Measurements from ENCODE around the gene EDDM3A.
"Not testable (repeated sequence)": the region's sequence is repeated elsewhere in the genome, so short reads cannot be mapped to it uniquely, and the experiment has no call there.

EDDM3A gene

DNA sequence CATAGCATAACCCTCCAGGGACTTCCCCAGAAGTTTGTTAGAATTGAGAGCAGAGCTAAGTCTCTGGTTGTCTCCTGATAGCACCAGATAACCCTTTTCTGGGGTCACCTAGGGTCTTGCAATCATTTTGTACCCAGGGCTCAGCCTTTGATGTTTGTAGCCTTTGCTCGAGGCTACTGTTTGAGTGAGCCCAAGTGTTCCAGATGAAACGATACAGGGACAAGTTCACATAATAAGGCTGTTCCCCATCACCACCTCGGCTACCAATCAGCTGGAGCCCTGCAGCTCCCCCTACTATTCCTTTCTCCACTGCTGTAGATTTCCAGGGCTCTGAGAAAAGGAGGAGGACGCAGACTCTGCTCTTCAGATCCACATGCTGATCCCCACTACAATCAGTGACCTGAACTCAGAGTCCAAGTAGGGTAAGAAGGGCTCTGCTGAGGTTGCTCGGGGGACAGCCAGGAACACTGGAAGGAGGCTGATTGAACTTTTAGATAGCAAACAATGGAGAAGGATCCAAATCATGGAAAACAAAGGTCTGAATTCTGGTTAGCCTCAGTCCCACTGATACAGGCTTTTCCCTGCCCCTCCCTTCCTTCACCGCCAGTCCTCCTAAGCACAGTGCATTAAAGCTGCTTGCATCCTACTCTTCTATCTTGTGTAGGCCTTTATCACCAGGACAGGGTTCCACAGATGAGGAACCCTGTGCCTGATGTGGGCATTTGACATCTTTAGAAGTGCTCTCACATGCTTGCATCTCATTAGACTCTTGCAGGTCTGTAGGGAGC is at the start of gene EDDM3A:
TSS of gene EDDM3A (plus strand) at position 317 of the 788 bp plus-strand sequence. CDS start 1,694 bp downstream, outside the sequence.
- no peak for DNase-seq (ENCODE audit: low read depth)

GRCh38 chr14:20696764-20697163 is 48.9 kb upstream of the EDDM3A start:
- no peak for DNase-seq (ENCODE audit: low read depth)

DNA sequence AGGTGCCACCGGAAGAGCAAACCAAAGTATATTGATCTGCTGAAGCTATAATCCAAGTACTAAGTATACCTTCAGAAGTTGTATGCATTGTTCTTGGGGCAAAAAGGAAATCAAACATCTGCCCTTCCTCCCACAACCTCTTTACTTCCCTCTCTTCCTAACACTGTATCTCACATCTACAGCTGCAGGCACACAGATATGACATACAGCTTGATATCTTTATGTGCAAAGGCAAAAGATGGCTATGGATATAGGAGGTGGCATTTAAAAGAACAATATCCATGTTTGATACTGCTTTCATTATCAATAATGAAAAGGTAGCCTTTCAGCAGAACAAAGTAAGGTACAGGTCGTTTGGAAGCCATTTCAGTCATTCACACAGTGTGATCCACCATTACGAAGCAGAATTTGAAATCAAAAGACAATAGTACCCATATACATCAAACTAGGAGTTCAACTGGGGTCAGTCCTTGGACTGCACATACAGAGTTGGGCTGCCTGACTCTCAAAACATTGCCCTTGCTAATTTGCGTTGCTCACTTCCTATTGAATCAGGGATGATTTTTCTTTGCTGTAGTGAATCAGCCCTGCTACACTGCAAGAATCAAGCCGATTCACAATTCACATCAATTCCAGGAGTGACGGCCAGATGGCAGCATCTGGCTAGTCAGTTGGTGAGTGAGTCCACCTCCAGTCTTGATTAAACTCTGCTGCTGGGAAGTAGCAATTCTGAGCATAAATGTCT is 48.2 kb upstream of the EDDM3A start:
- no peak for DNase-seq (ENCODE audit: low read depth)

GRCh38 chr14:20698018-20698329 is 47.7 kb upstream of the EDDM3A start:
- DNase-seq (ENCODE audit: low read depth), result no peak

DNA sequence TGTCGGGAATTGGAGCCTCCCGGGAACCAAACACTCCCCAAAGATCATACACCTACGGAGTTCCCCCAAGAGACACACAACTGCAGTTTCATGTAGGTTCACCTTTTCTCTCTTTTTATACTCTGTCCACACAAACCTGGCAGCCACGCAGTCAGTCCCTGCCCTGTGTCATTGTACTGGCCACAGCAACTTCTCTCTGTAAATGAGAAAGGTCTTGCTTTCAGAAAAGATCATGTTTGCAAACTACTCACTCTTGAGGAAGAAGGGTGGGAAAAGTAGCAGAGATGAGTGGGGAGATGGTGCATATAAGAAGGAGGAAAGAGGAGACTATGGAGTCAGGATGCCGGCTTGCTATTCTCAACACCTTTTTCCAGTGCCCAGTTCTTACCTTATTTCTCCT is 46.8 kb upstream of the EDDM3A start:
- no peak for DNase-seq (ENCODE audit: low read depth)

DNA sequence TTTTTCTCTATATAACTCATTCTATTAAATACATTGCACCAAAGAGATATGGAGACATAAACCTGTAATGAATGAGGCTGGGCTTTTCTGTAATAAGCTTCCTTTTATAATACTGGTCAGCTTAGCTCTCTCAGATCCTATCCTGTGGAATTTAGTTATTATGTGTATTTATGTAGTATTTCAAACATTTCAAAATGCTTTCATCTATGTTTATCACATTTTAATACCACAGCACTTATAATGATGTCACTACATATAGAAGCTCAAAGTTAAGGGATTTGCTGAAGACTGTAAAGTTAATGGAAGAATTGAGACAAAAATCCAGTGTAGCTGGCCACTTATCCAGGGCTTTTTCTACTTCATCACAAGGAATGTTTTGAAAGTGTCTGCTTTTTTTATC is 45.8 kb upstream of the EDDM3A start:
- DNase-seq (ENCODE audit: low read depth), result no peak

- not testable (repeated sequence) for DNase-seq (ENCODE audit: low read depth)
Measured at GRCh38 chr14:20700965-20701364, 44.7 kb upstream of the EDDM3A start.

DNA sequence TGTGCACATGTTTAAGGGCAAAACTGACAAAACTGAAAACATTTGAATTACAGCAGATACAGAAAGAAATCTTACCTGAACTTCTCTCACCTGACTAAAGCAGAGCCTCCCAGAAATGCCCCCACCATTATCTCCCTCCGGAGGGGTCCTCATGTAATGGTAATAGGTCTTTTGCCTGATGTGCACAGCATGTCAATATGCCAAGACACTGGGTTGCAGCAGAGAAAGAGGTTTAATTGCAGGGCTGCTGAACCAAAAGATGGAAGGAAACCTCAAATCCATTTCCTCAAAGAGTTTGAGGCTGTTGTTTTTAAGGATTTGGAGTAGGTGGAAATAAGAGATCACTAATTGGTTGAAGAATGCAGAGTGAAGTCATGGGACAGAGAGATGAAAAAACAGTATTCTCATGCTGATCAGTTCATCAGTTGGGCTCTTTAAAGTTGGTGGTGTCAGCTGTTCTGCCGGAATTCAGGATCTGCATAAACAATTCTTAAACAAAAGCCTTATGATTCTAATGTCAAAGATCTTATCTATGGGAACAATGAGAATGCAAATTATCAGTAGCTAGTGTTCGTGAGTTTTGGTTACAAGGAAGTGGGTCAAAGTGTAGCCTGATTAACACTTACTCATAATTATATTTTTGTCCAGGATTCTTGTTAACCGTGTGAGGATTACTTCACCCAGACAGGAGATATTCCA is 38.9 kb upstream of the EDDM3A start:
- no peak for DNase-seq (ENCODE audit: low read depth)

DNA sequence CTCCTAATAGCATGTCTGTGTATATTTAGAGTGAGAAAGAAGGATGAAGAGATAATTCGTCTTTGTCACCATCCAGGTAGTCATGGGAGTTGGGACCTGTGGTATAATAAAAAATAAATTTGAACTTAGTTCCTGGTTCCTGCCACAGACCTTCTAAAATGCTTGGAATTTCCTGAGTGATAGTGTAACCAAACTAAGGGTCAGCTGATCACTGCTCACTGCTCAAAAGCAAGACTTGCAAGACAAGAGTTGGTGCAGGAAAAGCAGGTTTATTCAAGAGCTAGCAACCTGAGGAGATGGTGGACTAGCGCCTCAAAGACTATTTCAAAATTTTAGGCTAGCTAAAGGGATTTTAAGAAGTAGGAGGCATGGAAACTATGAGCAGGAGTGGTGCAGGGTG is 38.1 kb upstream of the EDDM3A start:
- DNase-seq (ENCODE audit: low read depth), result no peak

GRCh38 chr14:20711261-20711660 is 34.4 kb upstream of the EDDM3A start:
- DNase-seq (ENCODE audit: low read depth), result no peak

DNA sequence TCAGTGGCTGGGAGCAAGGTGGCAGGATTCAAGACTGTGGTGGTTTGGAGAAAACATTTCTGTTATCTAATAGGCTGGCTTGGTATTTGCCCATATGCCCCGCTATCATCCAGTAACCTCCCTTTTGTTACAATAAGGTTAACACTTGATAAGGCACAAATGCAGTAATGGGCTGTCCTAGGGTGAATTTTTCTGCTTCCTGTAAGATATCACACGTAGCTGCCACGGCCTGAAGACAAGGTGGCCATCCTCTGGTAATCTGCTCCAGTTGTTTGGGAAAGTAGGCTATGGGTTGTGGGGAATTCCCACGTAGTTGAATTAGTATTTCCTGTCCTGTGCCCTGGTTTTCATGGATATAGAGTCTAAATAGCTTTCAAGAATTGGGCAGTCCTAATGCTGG is 34.0 kb upstream of the EDDM3A start:
- no peak for DNase-seq (ENCODE audit: low read depth)

- no peak for DNase-seq (ENCODE audit: low read depth)
Measured at GRCh38 chr14:20712904-20713303, 32.8 kb upstream of the EDDM3A start.

DNA sequence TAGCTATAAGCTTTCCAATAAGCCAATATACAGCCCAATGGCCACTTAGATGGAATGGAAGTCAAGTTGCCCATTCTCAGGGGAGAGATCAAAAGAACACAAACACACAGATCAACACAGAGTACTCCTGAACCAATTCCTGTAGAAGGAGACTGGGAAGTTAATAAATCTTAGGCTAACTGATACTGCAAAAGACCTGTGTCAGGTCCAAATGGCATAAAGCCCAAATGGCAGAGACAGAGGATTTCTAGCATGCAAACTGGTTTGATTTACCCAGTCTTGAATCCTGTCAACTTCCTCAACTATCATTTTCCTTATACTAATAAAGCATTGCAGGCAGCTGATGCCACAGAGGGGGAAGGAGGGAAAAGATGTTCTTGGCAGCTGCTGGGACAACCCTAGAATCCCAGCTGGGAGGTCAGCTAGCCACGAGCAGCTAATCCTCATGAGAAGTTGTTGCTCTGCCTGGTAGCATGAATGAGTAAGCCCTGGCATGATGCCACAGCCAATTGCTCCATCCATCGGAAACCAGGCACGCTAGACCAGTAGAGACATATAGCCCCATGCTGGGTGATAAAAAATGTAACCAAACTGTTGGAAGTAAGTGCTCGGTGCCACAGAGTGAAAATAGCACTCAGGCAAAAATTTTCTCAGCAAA is 31.0 kb upstream of the EDDM3A start:
- DNase-seq (ENCODE audit: low read depth), result no peak

DNA sequence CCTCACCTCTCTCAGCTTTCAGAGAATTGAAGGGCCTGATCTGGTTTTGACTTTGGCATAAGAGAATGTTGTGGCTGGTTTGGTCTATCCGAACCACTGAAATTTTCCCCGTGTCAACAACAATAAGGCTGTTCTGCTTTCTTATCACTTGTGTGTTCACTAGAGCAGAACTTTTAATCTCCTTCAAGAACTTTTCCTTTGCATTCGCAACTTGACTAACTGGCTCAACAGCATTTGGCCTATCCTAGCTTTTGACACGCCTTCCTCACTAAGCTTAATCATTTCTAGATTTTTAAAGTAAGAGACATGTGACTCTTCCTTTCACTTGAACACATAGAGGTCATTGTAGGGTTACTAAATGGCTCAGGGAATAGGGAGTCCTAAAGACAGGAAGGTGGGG is 25.9 kb upstream of the EDDM3A start:
- no peak for DNase-seq (ENCODE audit: low read depth)

DNA sequence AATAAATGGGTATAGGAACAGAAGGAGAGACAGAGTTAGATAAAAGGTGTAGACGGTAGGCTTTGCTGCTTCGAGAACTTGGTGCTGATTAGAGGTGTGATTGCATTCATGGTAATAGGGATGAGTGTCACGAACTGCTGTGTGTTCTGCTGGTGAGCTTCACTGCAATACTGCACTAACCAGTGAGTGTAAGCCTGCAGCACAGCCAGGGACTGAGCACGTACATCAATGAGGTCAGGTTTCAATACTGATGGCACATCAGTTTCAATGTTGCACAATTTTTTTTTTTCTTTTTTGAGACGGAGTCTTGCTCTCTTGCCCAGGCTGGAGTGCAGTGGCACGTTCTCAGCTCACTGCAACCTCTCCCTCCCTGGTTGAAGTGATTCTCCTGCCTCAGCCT is 24.9 kb upstream of the EDDM3A start:
- DNase-seq (ENCODE audit: low read depth), result no peak

GRCh38 chr14:20722016-20722415 is 23.7 kb upstream of the EDDM3A start:
- no peak for DNase-seq (ENCODE audit: low read depth)

- DNase-seq (ENCODE audit: low read depth), result no peak
Measured at GRCh38 chr14:20723488-20723887, 22.2 kb upstream of the EDDM3A start.

DNA sequence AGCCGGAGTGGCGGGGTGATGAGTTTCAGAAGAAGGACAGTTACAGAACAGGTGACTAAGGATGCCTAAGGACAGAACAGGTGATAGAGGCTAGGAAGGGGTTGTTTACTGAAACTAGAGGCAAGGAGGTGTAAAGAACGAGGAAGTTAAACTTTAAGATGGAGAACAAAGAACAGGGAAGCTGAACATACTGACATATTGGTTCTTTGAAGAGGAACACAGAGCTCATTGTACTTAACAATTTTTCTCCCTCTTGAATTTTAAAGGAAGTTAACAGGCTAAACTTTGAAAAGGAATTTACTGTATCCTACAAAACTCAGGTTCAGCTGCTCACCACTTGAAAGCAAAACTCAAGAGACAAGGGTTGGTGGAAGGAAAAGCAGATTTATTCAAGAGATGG is 19.6 kb upstream of the EDDM3A start:
- DNase-seq (ENCODE audit: low read depth), result not testable (repeated sequence)

DNA sequence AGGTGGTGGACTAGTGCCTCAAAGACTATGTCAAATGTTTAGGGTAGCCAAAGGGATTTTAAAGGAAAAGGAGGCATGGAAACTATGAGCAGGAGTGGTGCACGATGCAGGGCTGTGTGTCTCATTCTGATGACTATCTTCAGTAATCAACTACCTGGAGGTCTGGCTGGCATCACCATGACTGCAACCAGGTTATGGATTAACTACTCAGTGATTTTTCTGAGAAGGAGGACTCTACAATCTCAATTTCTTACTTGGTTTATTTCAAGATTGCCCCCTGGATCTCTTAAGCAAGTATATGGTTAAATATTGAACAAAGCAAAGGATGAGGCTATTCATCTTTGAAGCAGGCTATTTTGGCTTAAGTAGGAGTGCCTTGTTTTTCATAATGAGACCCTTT is 19.2 kb upstream of the EDDM3A start:
- no peak for DNase-seq (ENCODE audit: low read depth)

- no peak for DNase-seq (ENCODE audit: low read depth)
Measured at GRCh38 chr14:20730891-20731290, 14.8 kb upstream of the EDDM3A start.

DNA sequence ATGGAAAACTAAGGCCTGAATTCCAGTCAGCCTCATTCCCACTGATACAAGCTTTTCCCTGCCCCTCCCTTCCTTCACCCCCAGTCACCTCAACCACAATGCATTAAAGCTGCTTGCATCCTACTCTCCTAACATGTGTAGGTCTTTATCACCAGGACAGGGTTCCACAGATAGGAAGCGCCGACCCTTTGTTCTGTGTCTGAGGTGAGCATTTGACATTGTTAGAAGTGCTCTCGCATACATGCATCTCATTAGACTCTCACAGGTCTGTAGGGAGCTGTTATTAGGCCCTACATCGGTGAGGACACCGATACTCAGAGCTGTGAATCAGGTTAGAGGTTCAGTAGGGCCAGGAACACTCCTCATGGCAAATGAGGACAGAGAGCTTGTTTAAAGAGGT is 13.2 kb upstream of the EDDM3A start:
- no peak for DNase-seq (ENCODE audit: low read depth)

DNA sequence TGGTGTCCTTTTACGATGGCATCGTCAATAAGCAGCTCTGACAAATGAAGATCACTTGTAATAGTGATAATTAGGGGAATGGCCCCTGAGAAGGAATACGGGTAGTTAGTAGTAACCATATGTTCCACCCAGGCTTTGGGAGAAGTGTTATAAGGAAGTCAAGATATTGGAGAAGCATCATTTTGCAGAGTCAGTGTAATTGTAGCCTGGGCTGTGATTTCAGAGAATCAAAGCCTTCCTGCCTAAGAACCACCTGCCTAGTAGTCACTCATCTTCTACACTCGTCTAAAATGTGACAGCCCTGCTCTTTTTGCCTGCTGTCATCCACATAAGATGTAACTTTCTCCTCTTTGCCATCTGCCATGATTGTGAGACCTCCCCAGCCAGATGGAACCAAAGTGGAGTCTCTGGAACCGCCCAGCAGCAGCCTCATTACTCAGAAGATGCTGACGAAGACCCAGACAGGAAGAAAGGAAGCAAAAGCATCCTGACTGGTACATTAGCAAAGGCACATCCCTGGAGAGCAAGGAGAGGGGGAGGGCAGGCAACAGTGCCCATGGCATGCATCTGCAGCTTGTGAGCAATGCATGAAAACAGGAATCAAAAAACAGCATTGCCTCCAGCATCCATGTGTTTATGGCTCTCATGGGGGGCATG is 12.6 kb upstream of the EDDM3A start:
- DNase-seq (ENCODE audit: low read depth), result no peak
